ENCODE data around the gene TEX53.

The TEX53 gene

GRCh38 chr9:114669961-114670360, 12.4 kb upstream of the TEX53 start:
- H3K27me3 Mint-ChIP-seq: peaks cover 5% of the 10 kb centered on the region
- peaks cover 11% of the 10 kb centered on the region for H3K4me1 Mint-ChIP-seq (ENCODE audit: low read depth)
- no peak overlapping the region for H3K4me3 Mint-ChIP-seq
- H3K9me3 Mint-ChIP-seq (ENCODE audit: low read depth): no peaks in the 10 kb centered on the region
- no peak overlapping the region for H3K27ac Mint-ChIP-seq
- H3K36me3 Mint-ChIP-seq: no peaks in the 10 kb centered on the region

GRCh38 chr9:114668146-114668545, 10.5 kb upstream of the TEX53 start:
- Mint-ChIP-seq H3K36me3 (no peaks in the 10 kb centered on the region), H3K27me3 (peaks cover 3% of the 10 kb centered on the region), H3K27ac (no peak overlapping the region), H3K4me3 (no peak overlapping the region), H3K4me1 (ENCODE audit: low read depth) (peaks cover 8% of the 10 kb centered on the region), H3K9me3 (ENCODE audit: low read depth) (no peaks in the 10 kb centered on the region)

- no peak overlapping the region for H3K4me3 Mint-ChIP-seq
- H3K27me3 Mint-ChIP-seq: no peaks in the 10 kb centered on the region
- no peak overlapping the region for H3K27ac Mint-ChIP-seq
- no peaks in the 10 kb centered on the region for H3K36me3 Mint-ChIP-seq
- H3K4me1 Mint-ChIP-seq (ENCODE audit: low read depth): peaks cover 11% of the 10 kb centered on the region
- no peaks in the 10 kb centered on the region for H3K9me3 Mint-ChIP-seq (ENCODE audit: low read depth)
Observed at GRCh38 chr9:114666851-114667250, 9.2 kb upstream of the TEX53 start.

- Mint-ChIP-seq H3K4me1 (ENCODE audit: low read depth) (peaks cover 11% of the 10 kb centered on the region), H3K9me3 (ENCODE audit: low read depth) (no peaks in the 10 kb centered on the region), H3K27ac (no peak overlapping the region), H3K4me3 (no peak overlapping the region), H3K36me3 (no peaks in the 10 kb centered on the region), H3K27me3 (no peaks in the 10 kb centered on the region)
Observed at GRCh38 chr9:114666401-114666800, 8.8 kb upstream of the TEX53 start.

GRCh38 chr9:114664181-114664580, 6.6 kb upstream of the TEX53 start:
- no peaks in the 10 kb centered on the region for H3K36me3 Mint-ChIP-seq
- H3K4me1 Mint-ChIP-seq (ENCODE audit: low read depth): peaks cover 11% of the 10 kb centered on the region
- no peaks in the 10 kb centered on the region for H3K9me3 Mint-ChIP-seq (ENCODE audit: low read depth)
- no peaks in the 10 kb centered on the region for H3K27me3 Mint-ChIP-seq
- no peak overlapping the region for H3K4me3 Mint-ChIP-seq
- no peak overlapping the region for H3K27ac Mint-ChIP-seq

GRCh38 chr9:114662081-114662989, 4.7 kb upstream of the TEX53 start:
- no peaks in the 10 kb centered on the region for H3K27me3 Mint-ChIP-seq
- H3K9me3 Mint-ChIP-seq (ENCODE audit: low read depth): no peaks in the 10 kb centered on the region
- no peak overlapping the region for H3K27ac Mint-ChIP-seq
- H3K4me1 Mint-ChIP-seq (ENCODE audit: low read depth): peaks cover 11% of the 10 kb centered on the region
- H3K36me3 Mint-ChIP-seq: peaks cover 2% of the 10 kb centered on the region
- no peak overlapping the region for H3K4me3 Mint-ChIP-seq

- H3K27ac Mint-ChIP-seq: no peak overlapping the region
- H3K4me3 Mint-ChIP-seq: no peak overlapping the region
- H3K4me1 Mint-ChIP-seq (ENCODE audit: low read depth): peaks cover 18% of the 10 kb centered on the region
- no peaks in the 10 kb centered on the region for H3K9me3 Mint-ChIP-seq (ENCODE audit: low read depth)
- peaks cover 4% of the 10 kb centered on the region for H3K36me3 Mint-ChIP-seq
- H3K27me3 Mint-ChIP-seq: no peaks in the 10 kb centered on the region
Observed at GRCh38 chr9:114656301-114656700, 1.3 kb downstream of the TEX53 start.

GRCh38 chr9:114655689-114656088, 1.9 kb downstream of the TEX53 start:
- H3K36me3 Mint-ChIP-seq: peaks cover 4% of the 10 kb centered on the region
- H3K4me1 Mint-ChIP-seq (ENCODE audit: low read depth): peaks cover 18% of the 10 kb centered on the region
- H3K27ac Mint-ChIP-seq: no peak overlapping the region
- no peak overlapping the region for H3K4me3 Mint-ChIP-seq
- H3K9me3 Mint-ChIP-seq (ENCODE audit: low read depth): no peaks in the 10 kb centered on the region
- no peaks in the 10 kb centered on the region for H3K27me3 Mint-ChIP-seq

GRCh38 chr9:114653556-114654159, 3.9 kb downstream of the TEX53 start:
- Mint-ChIP-seq H3K4me1 (ENCODE audit: low read depth) (peaks cover 23% of the 10 kb centered on the region), H3K4me3 (no peak overlapping the region), H3K36me3 (peaks cover 4% of the 10 kb centered on the region), H3K9me3 (ENCODE audit: low read depth) (no peaks in the 10 kb centered on the region), H3K27me3 (no peaks in the 10 kb centered on the region), H3K27ac (no peak overlapping the region)

- Mint-ChIP-seq H3K4me1 (ENCODE audit: low read depth) (peaks cover 23% of the 10 kb centered on the region), H3K36me3 (peaks cover 4% of the 10 kb centered on the region), H3K9me3 (ENCODE audit: low read depth) (no peaks in the 10 kb centered on the region), H3K27ac (peak overlapping the region; percentile 47), H3K27me3 (no peaks in the 10 kb centered on the region), H3K4me3 (no peak overlapping the region)
Observed at GRCh38 chr9:114652776-114653555, 4.6 kb downstream of the TEX53 start.

GRCh38 chr9:114643896-114644295, 13.7 kb downstream of the TEX53 start:
- Mint-ChIP-seq H3K4me1 (ENCODE audit: low read depth) (peaks cover 5% of the 10 kb centered on the region), H3K9me3 (ENCODE audit: low read depth) (peaks cover 4% of the 10 kb centered on the region), H3K36me3 (peaks cover 26% of the 10 kb centered on the region), H3K27ac (peak overlapping the region; percentile 29), H3K27me3 (no peaks in the 10 kb centered on the region), H3K4me3 (no peak overlapping the region)

- no peak overlapping the region for H3K4me3 Mint-ChIP-seq
- peaks cover 4% of the 10 kb centered on the region for H3K9me3 Mint-ChIP-seq (ENCODE audit: low read depth)
- peaks cover 26% of the 10 kb centered on the region for H3K36me3 Mint-ChIP-seq
- H3K27ac Mint-ChIP-seq: no peak overlapping the region
- H3K27me3 Mint-ChIP-seq: no peaks in the 10 kb centered on the region
- H3K4me1 Mint-ChIP-seq (ENCODE audit: low read depth): peaks cover 5% of the 10 kb centered on the region
Observed at GRCh38 chr9:114643001-114643400, 14.6 kb downstream of the TEX53 start.

GRCh38 chr9:114641967-114642366, 15.6 kb downstream of the TEX53 start:
- Mint-ChIP-seq H3K36me3 (peaks cover 21% of the 10 kb centered on the region), H3K27me3 (no peaks in the 10 kb centered on the region), H3K4me3 (no peak overlapping the region), H3K27ac (peak overlapping the region; percentile 80), H3K4me1 (ENCODE audit: low read depth) (peaks cover 5% of the 10 kb centered on the region), H3K9me3 (ENCODE audit: low read depth) (no peaks in the 10 kb centered on the region)

GRCh38 chr9:114638404-114638803, 19.2 kb downstream of the TEX53 start:
- Mint-ChIP-seq H3K4me1 (ENCODE audit: low read depth) (peaks cover 5% of the 10 kb centered on the region), H3K27me3 (no peaks in the 10 kb centered on the region), H3K9me3 (ENCODE audit: low read depth) (no peaks in the 10 kb centered on the region), H3K36me3 (peaks cover 12% of the 10 kb centered on the region), H3K4me3 (no peak overlapping the region), H3K27ac (no peak overlapping the region)

GRCh38 chr9:114634387-114634786, 23.2 kb downstream of the TEX53 start:
- no peaks in the 10 kb centered on the region for H3K9me3 Mint-ChIP-seq (ENCODE audit: low read depth)
- H3K36me3 Mint-ChIP-seq: peaks cover 7% of the 10 kb centered on the region
- H3K27me3 Mint-ChIP-seq: no peaks in the 10 kb centered on the region
- H3K4me3 Mint-ChIP-seq: no peak overlapping the region
- H3K27ac Mint-ChIP-seq: no peak overlapping the region
- no peaks in the 10 kb centered on the region for H3K4me1 Mint-ChIP-seq (ENCODE audit: low read depth)
